GF-D8 (cell line): ENCODE results near the gene ZBTB7A.

ENCODE experiments used
- DNase-seq: peaks from one replicate; lab custom pipeline; 2025; lab: John Stamatoyannopoulos, UW

The ZBTB7A gene

DNA sequence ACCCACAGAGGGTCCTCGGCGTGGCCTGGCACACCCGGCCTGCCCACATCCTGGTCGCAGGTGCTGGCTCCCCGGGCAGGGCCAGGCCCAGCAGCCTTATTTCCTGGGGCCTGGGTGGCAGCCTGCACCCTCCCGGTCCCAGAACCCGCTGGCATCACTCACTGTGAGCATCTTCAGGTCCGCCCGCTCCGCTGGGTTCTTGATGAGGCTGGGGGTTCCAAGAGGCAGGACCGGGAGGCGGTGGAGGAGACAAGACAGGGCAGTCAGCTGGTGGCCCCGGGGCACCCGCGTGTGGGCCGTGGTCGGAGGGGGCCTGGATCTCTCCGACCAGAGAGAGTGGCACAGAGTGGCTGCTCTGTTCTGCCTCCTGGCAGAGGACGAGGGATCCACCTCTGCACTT is 27.6 kb upstream of the ZBTB7A start:
- no peak for DNase-seq

DNA sequence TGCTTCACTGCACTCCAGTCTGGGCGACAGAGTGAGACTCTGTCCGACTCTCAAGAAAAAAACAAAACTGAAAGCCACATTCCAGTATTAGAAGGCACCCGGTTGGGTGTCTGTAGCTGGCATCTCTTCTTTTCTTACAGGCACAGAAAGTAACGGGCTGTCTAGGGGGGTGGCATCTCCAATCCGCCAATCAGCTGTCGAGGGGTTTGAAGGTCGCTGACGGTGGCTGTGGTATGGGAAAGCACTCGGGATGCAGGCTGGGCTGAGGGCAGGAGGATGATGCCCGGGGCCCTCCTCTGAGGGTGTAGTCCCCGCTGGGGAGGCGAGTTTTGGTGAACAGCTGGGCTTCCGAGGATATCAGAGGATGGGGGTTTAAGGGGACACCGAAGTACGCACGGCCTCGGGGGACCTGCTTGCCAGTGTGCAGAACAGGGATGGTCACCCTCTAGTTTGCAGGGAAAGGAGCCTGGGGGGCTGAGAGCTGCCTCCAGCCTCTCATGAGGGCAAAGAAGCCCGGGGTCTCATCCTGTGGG is 27.0 kb upstream of the ZBTB7A start:
- no peak for DNase-seq

DNA sequence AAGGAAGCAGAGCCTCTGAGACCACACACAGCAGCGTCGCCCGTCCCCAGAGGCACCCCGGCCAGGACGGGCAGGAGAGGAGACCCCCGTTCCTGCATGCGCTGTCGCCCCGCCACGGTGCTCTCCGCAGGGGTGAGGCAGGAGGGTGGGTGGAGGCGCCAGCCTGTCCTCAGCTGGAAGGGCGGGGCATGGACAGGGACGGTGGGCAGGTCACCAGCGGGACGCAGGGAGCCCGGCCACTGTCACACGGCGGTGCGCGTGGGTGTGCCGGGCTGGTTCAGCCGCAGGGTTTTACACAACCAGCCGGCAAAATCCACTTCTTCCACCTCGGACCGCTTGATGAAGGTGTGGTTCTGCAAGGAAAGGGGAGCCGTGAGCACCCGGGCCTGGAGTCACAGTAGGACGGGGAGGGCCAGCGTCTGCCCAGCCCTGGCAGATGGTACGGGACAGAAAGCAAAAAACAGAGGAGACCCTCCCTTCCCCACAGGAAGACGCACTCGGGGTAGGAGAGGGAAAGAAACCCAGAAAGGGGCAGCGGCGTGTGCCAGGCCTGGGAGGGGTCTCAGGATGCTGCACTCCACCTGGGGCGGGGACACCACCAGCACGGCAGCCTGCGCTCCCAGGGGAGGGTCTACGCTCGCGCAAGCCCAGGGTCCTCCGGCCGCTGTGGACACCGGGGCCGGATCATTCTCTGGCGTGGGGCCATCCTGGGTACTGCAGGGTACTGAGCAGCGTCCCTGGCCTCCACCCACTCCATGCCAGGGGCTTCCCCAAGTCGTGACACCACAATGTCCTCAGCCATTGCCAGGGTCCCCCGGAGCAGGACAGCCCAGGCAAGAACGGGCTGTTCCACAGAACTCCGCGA is 23.9 kb upstream of the ZBTB7A start:
- DNase-seq = peak; percentile 16

DNA sequence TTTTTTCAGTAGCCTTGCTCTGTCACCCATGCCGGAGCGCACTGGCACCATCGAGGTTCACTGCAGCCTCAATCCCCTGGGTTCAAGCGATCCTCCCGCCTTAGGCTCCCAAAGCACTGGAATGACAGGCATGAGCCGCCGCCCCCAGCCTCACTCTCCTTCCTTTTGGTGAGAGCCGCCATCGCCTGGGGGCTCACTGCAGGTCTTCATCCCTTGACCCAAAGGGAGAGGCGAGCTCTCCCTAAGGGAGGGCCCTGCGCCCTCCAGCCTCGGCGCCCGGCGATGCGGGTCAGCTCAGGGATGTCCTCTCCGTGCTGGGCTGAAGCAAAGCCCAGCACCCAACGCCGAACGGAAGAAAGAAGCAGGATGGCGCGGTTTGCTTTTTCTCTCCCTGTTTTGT is 23.2 kb upstream of the ZBTB7A start:
- DNase-seq = no peak

DNA sequence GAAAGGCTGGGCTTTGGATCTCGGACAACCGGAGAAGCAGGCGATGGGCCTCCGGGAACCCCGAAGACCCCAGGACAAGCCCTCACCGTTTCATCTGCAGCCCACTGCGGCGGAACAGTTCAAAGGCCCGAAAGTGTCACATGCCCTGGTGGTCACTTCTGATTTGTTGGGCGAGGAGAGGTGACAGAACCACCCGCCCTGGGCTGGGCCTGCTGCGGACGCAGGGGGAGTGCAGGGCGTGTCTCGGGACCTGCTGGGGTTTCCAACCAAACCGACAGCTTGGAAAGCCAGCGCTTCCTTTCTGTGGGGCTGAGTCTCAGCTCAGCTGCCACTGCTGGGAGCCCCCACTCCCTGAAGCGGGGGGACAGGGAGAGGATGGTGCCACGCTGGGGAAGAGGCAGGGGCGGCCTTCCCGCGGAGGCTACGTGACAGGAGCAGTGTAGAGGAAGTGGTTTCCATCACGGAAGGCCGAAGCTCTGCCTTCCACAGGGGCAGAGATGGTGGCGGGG is 22.8 kb upstream of the ZBTB7A start:
- peak; percentile 80 for DNase-seq

DNA sequence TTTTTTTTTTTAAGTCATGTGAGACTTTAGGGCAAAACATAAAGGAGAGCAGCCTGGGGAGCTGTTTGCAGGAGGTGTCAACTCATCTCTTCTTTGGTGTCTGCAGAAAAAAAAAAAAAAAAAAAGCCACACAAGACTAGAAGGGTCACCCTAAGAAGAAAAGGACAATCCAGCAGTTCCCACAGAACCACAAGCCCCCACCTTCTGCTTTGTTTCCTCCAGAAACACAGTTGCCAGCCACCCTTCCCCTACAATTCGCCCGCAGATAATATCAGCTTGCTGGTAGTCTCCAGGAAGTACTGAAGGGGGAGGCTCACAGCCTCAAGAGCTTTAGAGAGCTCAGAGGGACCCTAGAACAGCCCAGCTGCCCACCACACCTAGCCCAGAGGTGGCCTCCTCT is 22.3 kb upstream of the ZBTB7A start:
- peak; percentile 95 for DNase-seq

DNA sequence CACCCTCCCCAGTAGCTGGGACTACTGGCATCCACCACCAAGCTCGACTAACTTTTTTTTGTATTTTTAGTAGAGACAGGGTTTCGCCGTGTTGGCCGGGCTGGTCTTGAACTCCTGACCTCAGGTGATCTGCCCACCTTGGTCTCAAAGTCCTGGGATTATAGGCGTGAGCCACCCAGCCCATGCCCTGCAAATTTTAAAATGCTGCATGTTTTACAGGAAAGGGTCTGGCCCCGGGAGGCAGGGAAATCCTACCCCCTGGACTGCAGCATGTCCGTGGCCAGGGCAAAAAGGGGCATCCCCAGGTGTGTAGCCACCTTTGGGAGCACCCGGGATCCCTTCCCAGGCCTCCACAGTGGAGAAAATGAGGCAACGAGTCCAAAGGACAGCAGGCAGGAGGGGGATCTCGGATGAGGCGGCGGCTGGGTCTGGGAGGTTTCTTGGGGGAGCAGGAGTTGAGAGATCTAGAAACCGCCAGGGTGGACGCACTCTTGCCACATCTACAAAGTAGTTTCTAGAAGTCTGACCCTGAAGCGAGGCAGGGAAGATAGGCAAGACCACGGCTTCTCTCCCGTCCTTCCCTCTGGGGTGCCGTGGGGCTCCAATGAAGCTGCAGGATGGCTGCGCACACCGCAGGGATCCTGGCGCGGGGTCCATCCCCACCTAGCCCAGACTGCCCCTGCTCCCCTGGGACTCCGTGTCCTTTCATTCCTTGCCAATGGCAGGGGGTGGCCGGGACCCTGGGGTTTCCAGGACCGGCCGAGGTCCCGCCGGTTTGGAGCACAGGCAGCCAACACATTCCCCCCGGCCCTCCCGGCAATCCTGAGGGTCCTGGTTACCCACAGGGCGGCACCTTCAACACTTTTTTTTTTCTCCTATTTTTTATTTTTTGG is 21.3 kb upstream of the ZBTB7A start:
- no peak for DNase-seq

DNA sequence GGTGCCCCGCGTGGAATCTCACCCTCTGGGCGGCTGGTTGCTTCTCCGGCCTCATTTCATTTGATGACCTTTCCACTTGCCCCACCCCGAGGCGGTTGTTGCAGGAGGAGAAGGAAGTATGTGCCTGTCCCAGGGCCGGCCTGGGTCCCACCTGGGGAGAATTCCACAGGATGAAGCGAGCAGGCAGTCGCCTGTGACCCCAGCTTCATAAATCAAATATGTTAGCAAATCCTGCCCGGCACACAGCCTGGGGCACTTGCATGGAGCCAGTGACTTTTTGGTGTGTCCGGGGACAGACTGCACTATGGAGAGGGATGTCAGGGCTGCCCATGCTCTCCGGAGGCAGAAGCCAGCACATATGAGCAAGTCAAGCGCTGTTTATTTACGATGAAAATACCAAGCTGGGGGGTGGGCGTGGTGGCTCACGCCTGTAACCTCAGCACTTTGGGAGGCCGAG is 19.7 kb upstream of the ZBTB7A start:
- DNase-seq = no peak

DNA sequence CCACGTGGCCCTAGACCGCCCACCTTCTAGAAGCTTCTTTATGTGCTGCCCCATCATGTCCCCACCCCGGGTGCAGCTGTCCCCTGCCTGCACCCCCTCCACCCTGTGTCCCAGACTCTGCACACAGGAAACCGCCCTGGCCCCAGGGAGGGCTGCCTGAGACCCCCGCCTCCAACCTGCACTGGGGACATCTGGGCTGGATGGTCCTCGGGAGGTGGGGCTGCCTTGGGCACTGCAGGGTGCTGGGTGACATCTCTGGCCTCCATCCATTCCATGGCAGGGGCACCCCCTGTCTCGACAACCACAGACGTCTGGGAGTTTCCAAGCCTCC is 17.8 kb upstream of the ZBTB7A start:
- no peak for DNase-seq

DNA sequence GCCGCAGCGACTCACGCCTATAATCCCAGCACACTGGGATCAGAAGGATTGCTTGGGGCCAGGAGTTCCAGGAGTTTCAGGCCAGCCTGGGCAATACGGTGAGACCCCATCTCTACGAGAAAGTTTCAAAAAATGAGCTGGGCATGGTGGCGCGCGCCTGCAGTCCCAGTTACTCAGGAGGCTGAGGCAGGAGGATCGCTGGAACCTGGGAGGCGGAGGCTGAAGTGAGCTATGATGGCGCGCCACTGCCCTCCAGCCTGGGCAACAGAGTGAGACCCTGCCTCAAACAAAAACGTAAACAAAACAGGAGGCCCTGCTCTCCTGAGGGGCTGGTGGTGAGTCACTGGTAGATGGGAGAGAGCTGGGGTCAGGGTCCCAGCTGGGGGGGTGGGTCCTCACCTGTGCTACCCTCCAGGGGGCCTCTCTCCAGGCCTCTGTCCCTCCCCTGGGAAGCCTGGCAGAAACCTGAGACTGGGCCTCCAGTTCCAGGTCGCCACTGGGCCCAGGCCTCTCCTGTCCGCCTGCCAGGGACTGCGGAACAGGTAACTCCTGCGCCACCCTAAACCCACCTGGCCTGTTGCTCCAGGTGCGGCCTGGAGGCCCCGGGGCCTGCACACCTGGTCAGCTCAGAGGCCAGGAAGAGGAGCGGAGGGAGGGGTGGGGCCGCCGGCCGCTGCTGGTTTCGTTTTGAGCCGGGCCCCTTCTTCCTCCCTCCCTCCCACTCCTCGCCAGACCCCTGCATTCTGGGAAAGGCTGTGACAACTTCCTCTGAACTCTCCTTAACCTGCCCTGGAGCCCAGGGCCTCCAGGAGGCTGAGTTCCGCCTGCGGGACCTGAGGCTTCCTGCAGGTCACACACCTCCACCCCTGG is 17.2 kb upstream of the ZBTB7A start:
- peak; percentile 81 for DNase-seq

DNA sequence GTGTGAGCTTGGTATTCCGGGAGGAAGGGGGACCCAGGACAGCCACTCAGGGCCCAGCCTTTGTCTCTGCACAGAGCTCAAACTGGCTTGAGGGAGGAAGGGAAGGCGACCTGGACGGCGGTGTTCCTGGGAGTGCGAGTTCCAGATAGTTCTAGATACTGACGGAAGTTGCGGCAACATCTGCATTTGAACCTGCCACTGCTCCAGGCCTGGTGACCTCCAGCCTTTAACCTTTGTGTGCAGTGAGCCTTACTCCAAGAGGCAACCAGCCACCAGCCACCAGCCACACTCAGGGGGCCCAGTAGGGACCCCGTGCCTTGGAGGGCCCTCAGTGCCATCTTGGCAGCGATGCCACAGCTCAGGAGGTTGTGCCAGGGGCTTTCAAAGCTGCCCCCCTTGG is 15.5 kb upstream of the ZBTB7A start:
- no peak for DNase-seq

DNA sequence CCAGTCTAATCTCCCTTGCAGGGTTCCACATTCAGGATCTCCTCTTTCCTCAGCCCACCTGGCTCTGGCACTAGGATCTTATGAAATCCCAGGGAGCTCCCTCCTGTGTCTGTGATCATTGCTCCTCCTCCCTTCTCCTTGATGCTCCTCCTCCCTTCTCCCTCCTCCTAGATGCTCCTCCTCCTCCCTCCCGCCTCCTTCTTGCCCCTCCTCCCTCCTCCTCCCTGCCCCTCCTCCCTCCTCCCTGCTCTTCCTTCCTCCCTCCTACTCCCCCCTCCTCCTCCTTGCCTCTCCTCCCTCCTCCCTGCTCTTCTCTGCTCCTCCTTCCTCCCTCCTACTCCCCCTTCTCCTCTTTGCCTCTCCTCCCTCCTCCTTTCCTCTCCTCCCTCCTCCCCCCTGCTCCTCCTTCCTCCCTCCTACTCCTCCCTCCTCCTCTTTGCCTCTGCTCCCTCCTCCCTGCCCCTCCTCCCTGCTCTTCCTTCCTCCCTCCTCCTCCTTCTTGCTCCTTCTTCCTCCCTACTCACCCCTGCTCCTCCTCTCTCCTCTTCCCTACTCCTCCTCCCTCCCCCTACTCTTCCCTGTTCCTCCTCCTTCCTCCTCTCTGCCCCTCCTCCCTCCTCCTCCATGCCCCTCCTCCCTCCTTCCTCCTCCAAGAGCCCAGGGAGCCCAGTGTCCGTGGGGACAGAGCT is 14.9 kb upstream of the ZBTB7A start:
- DNase-seq = no peak

DNA sequence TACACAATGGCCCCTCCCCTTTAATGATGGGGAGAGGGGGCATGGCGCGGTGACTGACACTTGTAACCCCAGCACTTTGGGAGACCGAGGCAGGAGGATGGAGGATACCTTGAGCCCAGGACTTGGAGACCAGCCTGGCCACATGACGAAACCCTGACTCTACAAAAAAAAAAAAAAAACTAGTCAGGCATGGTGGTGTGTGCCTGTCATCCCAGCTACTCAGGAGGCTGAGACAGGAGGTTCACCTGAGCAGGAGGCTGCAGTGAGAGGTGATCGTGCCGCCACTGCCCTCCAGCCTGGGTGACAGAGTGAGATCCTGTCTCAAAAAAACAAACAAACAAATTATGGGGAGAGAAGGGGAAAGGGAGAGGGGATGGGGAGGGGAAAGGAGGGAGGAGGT is 13.8 kb upstream of the ZBTB7A start:
- DNase-seq = no peak

DNA sequence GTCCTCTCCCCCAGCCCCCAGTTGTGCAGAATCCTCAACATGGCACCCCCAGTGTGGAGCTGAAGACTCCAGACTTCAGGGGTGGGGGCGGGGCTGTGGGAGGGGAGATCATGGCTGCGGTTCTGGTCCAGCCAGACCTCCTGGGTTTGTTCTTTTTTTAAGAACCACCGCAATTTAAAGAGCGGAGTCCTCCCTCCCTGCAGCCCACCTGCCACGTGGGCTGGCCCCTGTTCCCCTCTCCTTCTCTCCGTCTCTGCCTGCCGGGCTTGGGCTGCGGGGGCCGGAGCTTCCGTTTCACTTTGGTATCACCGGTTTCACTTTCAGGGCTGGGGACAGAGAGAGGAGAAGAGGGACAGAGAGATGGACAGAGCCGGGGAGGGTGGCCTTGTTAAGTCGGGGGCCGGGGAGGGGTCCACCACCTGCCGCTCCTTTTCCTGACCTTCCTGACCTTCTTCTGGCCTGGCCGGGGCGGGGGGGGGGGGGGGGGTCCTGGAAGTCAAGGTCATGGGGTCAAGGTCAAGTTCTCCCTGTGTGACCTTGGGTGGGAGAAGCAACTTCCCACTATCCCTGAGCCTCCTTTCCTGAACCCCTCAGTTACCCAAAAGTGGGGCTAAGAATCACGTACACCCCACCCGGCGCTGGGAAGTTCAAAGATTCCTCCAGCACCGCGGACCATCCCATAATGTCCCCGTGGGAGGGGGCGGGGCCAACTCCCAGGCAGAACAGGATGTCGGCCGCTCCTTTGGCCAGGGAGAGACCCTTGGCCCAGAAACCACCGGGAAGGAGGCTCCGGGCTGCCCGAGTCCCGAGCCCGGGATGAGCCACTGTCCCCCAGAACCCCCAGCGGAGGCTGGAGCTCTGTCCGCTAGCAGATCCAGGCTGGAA is 11.3 kb upstream of the ZBTB7A start:
- no peak for DNase-seq

DNA sequence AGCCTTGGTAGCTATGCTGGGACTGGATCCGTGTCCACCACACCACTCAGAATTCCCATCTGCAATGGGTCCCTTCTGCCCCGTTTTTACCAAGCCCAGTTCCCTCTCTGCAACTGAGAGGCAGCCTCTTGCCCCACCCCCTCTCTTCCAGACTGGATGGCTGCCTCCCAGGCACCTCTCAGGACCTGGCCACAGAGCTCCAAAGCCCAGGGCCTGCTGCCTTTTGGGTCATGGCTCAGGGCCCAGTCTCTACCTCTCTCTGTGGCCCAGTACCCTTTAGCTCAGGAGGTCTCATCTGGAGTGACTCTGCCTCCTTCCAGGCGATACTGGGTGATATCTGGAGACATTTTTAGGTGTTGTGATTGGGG is 10.3 kb upstream of the ZBTB7A start:
- DNase-seq = no peak

DNA sequence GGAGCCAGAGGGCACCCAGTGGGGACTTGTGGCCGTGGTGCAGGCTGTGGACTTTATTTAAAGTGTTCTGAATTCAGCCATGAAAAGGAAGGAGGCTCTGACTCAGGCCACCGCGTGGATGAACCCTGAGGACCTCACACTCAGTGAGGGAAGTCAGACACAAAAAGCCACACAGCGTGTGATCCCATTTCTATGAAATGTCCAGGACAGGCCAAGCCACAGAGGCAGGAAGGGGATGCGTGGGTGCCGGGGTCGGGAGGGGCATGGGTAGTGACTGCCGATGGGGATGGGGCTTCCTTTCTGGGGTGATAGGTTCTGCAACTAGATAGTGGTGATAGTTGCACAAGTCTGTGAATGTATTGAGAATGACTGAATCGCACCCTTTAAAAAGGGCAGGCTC is 8.7 kb upstream of the ZBTB7A start:
- DNase-seq = no peak

DNA sequence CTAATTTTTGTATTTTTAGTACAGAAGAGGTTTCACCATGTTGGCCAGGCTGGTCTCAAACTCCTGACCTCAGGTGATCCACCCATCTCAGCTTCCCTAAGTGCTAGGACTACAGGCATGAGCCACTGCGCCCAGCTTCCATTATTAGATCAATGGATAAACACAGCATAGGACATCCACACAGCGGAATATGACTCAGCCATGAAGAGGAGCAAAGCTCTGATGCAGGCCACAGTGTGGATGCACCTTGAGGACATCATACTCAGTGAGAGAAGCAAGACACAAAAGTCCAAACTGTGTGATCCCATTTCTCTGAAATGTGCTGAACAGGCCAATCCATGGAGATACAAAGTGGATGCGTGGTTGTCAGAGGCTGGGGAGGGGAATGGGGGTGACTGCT is 4.9 kb upstream of the ZBTB7A start:
- no peak for DNase-seq

DNA sequence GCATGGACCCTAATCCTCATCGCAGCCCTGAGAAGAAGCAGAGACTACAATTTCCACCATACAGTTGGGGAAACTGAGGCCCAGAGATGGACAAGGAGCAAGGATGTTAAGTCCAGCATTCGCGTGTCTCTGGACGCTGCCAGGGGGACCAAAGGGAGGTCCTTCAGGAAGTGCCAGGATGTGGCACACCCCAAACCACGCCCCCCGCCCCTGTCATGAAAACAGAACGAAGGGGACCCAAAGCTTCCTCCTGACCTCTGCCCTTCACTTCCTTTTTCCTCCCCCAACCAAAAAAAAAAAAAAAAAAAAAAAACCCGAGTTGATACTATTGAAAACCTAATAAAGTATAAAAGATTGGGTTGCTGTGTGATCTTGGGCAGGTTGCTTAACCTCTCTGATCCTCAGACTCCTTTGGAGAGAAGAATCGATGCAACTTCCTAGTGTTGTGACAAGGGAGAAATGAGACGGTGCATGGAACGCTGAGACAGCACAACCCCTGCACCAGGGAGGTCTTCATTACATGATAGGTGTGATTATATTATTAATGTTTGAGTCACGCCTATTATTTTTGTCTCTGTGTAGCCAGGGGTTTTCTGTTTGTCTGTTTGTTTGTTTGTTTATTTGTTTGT is 2.7 kb upstream of the ZBTB7A start:
- no peak for DNase-seq

DNA sequence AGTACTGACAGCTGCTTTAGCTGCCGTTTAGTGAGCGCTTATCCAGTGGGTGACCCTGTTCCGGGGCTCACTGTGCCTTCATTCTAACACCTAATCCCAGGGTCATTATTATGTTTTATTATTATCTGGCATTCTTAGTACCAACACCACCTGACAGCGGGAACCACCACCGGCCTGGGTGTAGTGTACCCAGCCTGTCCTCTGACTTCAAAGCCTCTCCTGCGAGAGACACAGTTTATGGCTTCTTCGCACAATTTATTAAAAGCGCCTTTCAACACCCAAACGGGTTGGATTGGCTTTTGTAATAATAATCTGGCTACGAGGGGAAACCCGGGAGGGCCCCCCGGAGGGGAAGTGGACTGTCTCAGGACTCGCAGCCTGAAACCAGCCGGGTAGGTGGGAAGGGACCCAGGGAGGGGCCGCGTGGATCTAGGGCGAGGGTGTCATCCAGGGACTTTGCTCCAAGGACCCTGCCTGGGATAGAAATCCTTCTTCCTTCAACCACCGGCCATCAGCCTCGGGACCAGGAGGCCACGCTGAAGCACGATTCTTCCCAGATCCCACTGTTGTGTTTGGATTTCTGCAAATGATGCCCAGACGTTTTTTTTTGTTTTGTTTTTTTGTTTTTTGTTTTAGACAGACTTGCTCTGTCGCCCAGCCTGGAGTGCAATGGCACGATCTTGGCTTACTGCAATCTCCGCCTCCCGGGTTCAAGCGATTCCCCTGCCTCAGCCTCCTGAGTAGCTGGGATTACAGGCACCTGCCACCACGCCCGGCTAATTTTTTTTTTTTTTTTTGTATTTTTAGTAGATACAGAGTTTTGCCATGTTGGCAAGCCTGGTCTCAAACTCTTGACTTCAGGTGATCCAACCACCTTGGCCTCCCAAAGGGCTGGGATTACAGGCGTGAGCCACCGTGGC is 1.6 kb upstream of the ZBTB7A start:
- DNase-seq = no peak
